ENCODE measurements around the gene ALDH1A2. TPM values are rescaled to one million over a fixed set of nuclear protein-coding genes. Genes with fewer than 3 reads are reported as not detected.

ALDH1A2 gene
- total RNA-seq, 1 donor from 2014 or later: 0.91 TPM

DNA sequence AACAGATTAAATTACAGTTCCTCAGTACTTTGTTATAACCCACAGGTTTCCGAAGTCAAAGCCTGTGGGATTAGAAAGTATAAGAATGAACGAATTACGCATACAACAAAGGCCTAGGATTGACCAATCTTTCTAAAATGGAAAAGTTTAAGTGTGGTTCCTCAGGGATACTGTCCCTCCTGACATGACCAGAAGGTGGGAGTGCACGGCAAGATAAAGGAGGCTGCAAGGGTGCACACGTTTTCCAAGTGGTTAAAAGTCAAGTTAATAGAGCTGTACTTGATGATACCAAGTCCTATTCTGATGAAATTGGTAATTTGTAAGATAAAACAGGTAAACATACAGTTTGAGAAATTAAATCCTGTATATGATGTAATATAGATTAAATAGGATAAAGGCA, 96.2 kb downstream of the ALDH1A2 start:
- no peaks in the 10 kb centered on the region for H3K27me3 Mint-ChIP-seq (ENCODE audit: low read depth)
- TF ChIP-seq, protein P1, sequence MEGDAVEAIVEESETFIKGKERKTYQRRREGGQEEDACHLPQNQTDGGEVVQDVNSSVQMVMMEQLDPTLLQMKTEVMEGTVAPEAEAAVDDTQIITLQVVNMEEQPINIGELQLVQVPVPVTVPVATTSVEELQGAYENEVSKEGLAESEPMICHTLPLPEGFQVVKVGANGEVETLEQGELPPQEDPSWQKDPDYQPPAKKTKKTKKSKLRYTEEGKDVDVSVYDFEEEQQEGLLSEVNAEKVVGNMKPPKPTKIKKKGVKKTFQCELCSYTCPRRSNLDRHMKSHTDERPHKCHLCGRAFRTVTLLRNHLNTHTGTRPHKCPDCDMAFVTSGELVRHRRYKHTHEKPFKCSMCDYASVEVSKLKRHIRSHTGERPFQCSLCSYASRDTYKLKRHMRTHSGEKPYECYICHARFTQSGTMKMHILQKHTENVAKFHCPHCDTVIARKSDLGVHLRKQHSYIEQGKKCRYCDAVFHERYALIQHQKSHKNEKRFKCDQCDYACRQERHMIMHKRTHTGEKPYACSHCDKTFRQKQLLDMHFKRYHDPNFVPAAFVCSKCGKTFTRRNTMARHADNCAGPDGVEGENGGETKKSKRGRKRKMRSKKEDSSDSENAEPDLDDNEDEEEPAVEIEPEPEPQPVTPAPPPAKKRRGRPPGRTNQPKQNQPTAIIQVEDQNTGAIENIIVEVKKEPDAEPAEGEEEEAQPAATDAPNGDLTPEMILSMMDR (conservative IDR thresholded peaks at IDR 0.05): peak; percentile 19
- H3K27ac Mint-ChIP-seq (ENCODE audit: unreplicated experiment): no peak overlapping the region
- H3K36me3 Mint-ChIP-seq (ENCODE audit: low read depth): no peaks in the 10 kb centered on the region
- no peaks in the 10 kb centered on the region for H3K4me1 Mint-ChIP-seq
- H3K9me3 Mint-ChIP-seq: no peaks in the 10 kb centered on the region
- no peak overlapping the region for H3K4me3 Mint-ChIP-seq
- DNase-seq (ENCODE audit: low read depth, low spot score): no peak

DNA sequence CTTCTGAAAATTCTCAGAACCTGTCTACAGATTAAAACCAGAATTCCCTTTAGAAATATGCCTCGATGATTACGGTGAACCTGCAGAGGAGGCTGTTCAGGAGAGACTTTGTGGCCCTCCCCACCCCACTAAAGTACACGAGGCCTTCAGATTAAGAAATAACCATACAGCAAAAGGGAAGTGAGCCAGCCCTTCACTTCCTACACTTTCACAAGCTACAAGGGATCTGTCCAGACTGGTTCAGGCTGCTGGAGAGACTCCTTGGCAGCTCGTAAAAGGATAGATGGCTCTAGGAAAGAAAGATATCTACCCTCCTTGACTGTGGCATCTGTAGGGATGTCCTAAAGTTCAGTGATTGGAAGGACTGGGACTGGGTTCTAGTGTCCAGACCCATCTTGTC, 102.6 kb downstream of the ALDH1A2 start:
- H3K27me3 Mint-ChIP-seq (ENCODE audit: low read depth): no peaks in the 10 kb centered on the region
- no peak overlapping the region for H3K27ac Mint-ChIP-seq (ENCODE audit: unreplicated experiment)
- no peak for DNase-seq (ENCODE audit: low read depth, low spot score)

DNA sequence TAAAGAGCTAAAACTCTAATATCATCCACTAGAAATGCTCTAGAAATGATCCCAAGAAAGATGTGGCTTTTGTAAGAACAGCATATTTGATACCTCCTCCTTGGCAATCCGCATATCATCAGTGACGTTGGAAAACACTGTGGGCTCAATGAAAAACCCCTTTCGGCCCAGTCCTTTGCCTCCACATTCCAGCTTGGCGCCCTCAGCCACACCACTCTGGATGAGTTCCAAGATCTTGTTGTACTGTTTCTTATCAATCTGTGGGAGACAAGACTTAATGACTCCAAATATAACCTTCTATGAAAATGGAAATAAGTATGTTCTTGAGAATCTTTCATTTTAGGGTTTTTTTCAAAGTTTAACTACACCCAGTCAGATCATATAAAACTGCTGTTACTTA, 103.6 kb downstream of the ALDH1A2 start:
- Mint-ChIP-seq H3K9me3 (no peaks in the 10 kb centered on the region), H3K27me3 (ENCODE audit: low read depth) (no peaks in the 10 kb centered on the region), H3K36me3 (ENCODE audit: low read depth) (no peaks in the 10 kb centered on the region), H3K4me3 (no peak overlapping the region), H3K27ac (ENCODE audit: unreplicated experiment) (no peak overlapping the region), H3K4me1 (no peaks in the 10 kb centered on the region)
- no peak for DNase-seq (ENCODE audit: low read depth, low spot score)
- TF ChIP-seq, protein P1 (conservative IDR thresholded peaks at IDR 0.05): no peak

More for the DNA sequence above, 102.6 kb downstream of the ALDH1A2 start:
- Mint-ChIP-seq H3K4me3 (no peak overlapping the region), H3K9me3 (no peaks in the 10 kb centered on the region), H3K36me3 (ENCODE audit: low read depth) (no peaks in the 10 kb centered on the region), H3K4me1 (no peaks in the 10 kb centered on the region)
- TF ChIP-seq, protein P1 (conservative IDR thresholded peaks at IDR 0.05): no peak

DNA sequence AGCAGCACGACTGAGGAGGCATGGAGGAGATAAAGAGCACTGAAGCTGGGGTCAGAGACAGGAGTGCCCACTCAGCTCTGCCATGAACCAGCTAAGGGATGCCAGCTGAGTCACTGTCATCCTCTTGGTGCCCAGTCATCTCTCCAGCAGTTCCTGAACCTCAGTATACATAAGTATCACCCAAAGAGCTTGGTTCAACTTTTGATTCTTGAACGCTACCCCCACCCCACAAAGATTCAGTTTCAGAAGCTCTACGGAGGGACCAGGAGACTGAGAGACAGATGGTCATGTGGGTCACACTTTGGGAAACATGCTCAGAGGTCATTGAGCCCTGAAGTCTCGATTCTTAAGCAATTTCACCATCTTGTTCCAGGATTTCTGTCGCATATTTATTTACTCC, 108.4 kb downstream of the ALDH1A2 start:
- H3K9me3 Mint-ChIP-seq: no peaks in the 10 kb centered on the region
- TF ChIP-seq, protein P1 (conservative IDR thresholded peaks at IDR 0.05): no peak
- no peaks in the 10 kb centered on the region for H3K4me1 Mint-ChIP-seq
- no peak for DNase-seq (ENCODE audit: low read depth, low spot score)
- no peak overlapping the region for H3K27ac Mint-ChIP-seq (ENCODE audit: unreplicated experiment)
- H3K27me3 Mint-ChIP-seq (ENCODE audit: low read depth): no peaks in the 10 kb centered on the region
- H3K36me3 Mint-ChIP-seq (ENCODE audit: low read depth): no peaks in the 10 kb centered on the region
- no peak overlapping the region for H3K4me3 Mint-ChIP-seq

DNA sequence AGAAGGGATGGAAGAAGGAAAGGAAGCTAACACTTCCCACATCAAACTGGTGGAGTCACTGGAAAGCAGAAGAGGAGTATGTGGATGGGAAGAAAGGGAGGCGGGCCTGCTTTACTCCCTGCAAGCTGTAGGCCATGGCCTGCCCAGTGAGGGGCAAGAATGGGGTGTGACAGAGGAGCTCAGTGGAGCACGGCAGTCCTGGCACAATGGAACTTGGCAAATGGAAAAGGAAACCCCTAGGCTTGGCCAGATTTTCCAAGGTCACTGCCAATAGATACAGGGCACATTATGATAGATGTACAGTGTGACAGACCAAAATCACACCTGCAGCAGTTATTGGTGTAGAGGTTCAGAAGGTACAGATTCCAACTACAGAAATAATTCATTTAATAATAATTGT, 111.6 kb downstream of the ALDH1A2 start:
- TF ChIP-seq, protein P1 (conservative IDR thresholded peaks at IDR 0.05): no peak
- Mint-ChIP-seq H3K27me3 (ENCODE audit: low read depth) (no peaks in the 10 kb centered on the region), H3K9me3 (no peaks in the 10 kb centered on the region), H3K27ac (ENCODE audit: unreplicated experiment) (no peak overlapping the region), H3K36me3 (ENCODE audit: low read depth) (no peaks in the 10 kb centered on the region), H3K4me3 (no peak overlapping the region), H3K4me1 (no peaks in the 10 kb centered on the region)
- no peak for DNase-seq (ENCODE audit: low read depth, low spot score)

Measured in neural crest cell (in vitro differentiated cells).